ENCODE measurements around the gene STS. TPM values are rescaled to one million over a fixed set of nuclear protein-coding genes. Genes with fewer than 3 reads are reported as not detected.

Gene STS
- total and polyA plus RNA-seq, 2 of the 8 experiments (the other 6 are each of a cell fraction or from before 2014, with no cell fraction given) = 0.67 to 1.5 TPM

DNA sequence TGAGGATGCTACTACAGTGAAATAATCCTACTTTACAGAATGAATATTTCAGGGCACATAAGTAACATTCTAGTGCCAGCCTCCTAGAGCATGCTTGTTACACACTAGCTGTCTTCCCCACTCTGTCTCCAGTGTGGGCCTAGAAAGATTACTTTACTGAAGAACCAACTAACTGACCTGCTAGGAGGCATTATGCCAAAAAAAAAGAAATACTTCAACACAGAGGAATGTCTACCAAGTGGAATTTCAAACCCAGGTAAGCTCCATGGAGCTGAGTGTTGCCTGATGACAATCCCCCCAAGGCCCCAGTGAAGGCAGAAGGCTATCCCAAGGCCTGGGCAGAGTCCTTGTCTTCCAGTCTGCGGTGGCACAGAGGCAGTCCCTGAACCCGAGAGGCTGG, 40.9 kb upstream of the STS start:
- Histone ChIP-seq H3K27me3 (replicated peaks in 1 of 4; ENCODE audit: control insufficient read depth in 3 of 4, extremely low read depth in 1 of 4, insufficient read depth in 3 of 4, low read length in 3 of 4) (no peaks in the 10 kb centered on the region), H4K91ac (replicated peaks; ENCODE audit: insufficient read length, low read length) (no peak overlapping the region), H3K79me2 (ENCODE audit: control insufficient read depth in 1 of 2, insufficient read depth in 2 of 2, low read length in 2 of 2) (no peaks in the 10 kb centered on the region), H3K4me1 (replicated peaks in 1 of 4; ENCODE audit: control insufficient read depth in 3 of 4, insufficient read depth in 4 of 4, low read length in 3 of 4) (peaks cover 0 to 2% (median 0%) of the 10 kb centered on the region in 4 experiments; a peak in 1 of 7 replicates), H4K8ac (ENCODE audit: extremely low read depth, insufficient read depth, low read length) (no peak overlapping the region), H3K56ac (replicated peaks; ENCODE audit: insufficient read length, low read depth, low read length) (no peak overlapping the region), H3K4me2 (ENCODE audit: insufficient read depth in 1 of 2, low read depth in 2 of 2, low read length in 2 of 2) (no peak overlapping the region), H3K4me3 (ENCODE audit: extremely low read depth in 1 of 4, insufficient read depth in 2 of 4, low read depth in 3 of 4, low read length in 4 of 4) (no peak overlapping the region), H3K18ac (ENCODE audit: extremely low read depth, low read length) (no peak overlapping the region), H2BK120ac (replicated peaks; ENCODE audit: low read depth, low read length) (no peak overlapping the region), H3K27ac (ENCODE audit: low read depth, low read length) (no peak overlapping the region), H2AK5ac (ENCODE audit: low read depth, low read length) (no peak overlapping the region), H3K9me3 (ENCODE audit: insufficient read depth in 2 of 2, low read depth in 1 of 2, low read length in 1 of 2) (no peaks in the 10 kb centered on the region), H3K14ac (ENCODE audit: insufficient read length) (no peak overlapping the region), H4K20me1 (replicated peaks in 1 of 2; ENCODE audit: control insufficient read depth in 1 of 2, insufficient read depth in 2 of 2, low read length in 2 of 2) (no peaks in the 10 kb centered on the region), H3K23me2 (ENCODE audit: low read depth, low read length) (no peaks in the 10 kb centered on the region), H3K23ac (ENCODE audit: insufficient read length) (no peak overlapping the region), H3K9ac (replicated peaks in 1 of 4; ENCODE audit: extremely low read depth in 1 of 4, low read depth in 3 of 4, low read length in 3 of 4) (no peak overlapping the region), H2BK5ac (ENCODE audit: low read depth, low read length) (no peak overlapping the region), H2BK15ac (ENCODE audit: low read length) (no peak overlapping the region), H3K79me1 (ENCODE audit: low read depth, low read length) (no peaks in the 10 kb centered on the region), H2BK20ac (ENCODE audit: low read length) (no peak overlapping the region), H4K5ac (ENCODE audit: insufficient read length, low read depth, low read length) (no peak overlapping the region), H2BK12ac (ENCODE audit: low read depth, low read length) (no peak overlapping the region), H2AFZ (ENCODE audit: low read length) (no peak overlapping the region), H3K36me3 (ENCODE audit: control insufficient read depth in 2 of 4, insufficient read depth in 4 of 4, low read length in 3 of 4) (0 out of 8 replicates have a peak, but pooled peaks cover 0 to 3% (median 0%) of the 10 kb centered on the region in 4 experiments), H3K4ac (replicated peaks; ENCODE audit: insufficient read length, low read depth, low read length) (no peak overlapping the region)
- ChIA-PET CTCF (ENCODE audit: partially characterized antibody) (no interaction called here), POLR2A (ENCODE audit: partially characterized antibody) (no interaction called here)
- WGBS, 2 experiments (ENCODE audit: extremely low coverage in 1 of 2, insufficient coverage in 1 of 2, insufficient read length in 1 of 2, insufficient replicate concordance in 2 of 2, low coverage in 1 of 2, low lambda C conversion rate in 2 of 2, missing lambda C conversion rate in 1 of 2) = 95% methylated on average over 2 of the region's 2 CpGs; no CpG with 5 or more reads in 1 of the 2 experiments
- DNase-seq (ENCODE audit: low read depth in 1 of 2, low spot score in 2 of 2) (no peak), FAIRE-seq (no peak)
- TF ChIP-seq RFX5 (IDR thresholded peaks at IDR 0.05; ENCODE audit: borderline replicate concordance, low read depth, low read length) (no peak), TEAD4 (IDR thresholded peaks at IDR 0.05; ENCODE audit: low read depth, low read length) (no peak), FOSL1 (IDR thresholded peaks at IDR 0.05; ENCODE audit: insufficient read depth, low read depth, low read length) (no peak), YY1 (IDR thresholded peaks at IDR 0.05; ENCODE audit: low read depth, low read length) (no peak), GABPA (IDR thresholded peaks at IDR 0.05; ENCODE audit: borderline replicate concordance, insufficient read depth, low read length) (no peak), SP1 (IDR thresholded peaks at IDR 0.05; ENCODE audit: low read depth, low read length) (no peak)
- TF ChIP-seq, protein P1, sequence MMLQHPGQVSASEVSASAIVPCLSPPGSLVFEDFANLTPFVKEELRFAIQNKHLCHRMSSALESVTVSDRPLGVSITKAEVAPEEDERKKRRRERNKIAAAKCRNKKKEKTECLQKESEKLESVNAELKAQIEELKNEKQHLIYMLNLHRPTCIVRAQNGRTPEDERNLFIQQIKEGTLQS (IDR thresholded peaks at IDR 0.05; ENCODE audit: insufficient read depth, low read depth, low read length) = no peak
- TF ChIP-seq, protein P2, sequence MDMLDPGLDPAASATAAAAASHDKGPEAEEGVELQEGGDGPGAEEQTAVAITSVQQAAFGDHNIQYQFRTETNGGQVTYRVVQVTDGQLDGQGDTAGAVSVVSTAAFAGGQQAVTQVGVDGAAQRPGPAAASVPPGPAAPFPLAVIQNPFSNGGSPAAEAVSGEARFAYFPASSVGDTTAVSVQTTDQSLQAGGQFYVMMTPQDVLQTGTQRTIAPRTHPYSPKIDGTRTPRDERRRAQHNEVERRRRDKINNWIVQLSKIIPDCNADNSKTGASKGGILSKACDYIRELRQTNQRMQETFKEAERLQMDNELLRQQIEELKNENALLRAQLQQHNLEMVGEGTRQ (IDR thresholded peaks at IDR 0.05; ENCODE audit: low read length) = no peak
